ENCODE measurements around the gene STRA8. TPM values are rescaled to one million over a fixed set of nuclear protein-coding genes. Genes with fewer than 3 reads are reported as not detected.

The STRA8 gene
- total RNA-seq, 1 donor from 2014 or later, result not detected

- no peaks in the 10 kb centered on the region for H3K9me3 ChIP-seq
- H3K4me1 ChIP-seq, result peaks cover 6% of the 10 kb centered on the region
- TF ChIP-seq POLR2A (IDR thresholded peaks at IDR 0.05), result no peak
- peak in 1 of 2 donors; percentile 74 for TF ChIP-seq POLR2AphosphoS5 (IDR thresholded peaks at IDR 0.05; ENCODE audit: insufficient read depth in 1 of 2, low read depth in 1 of 2)
- peak; percentile 94 to 99 (median 98) for TF ChIP-seq CTCF (IDR thresholded peaks at IDR 0.05)
- no peak overlapping the region for H3K4me3 ChIP-seq
- no peaks in the 10 kb centered on the region for H3K36me3 ChIP-seq
- intact Hi-C loops (cut with DNase I), result loop anchor here (5.0 kb wide), 1 partner anchor 281 kb away; no protein-coding TSS in a partner anchor
- H3K27me3 ChIP-seq, result no peaks in the 10 kb centered on the region
- DNase-seq (ENCODE audit: extremely low spot score in 2 of 2), result no peak
- H3K27ac ChIP-seq, result peak overlapping the region; percentile 48
Observed at GRCh38 chr7:135281363-135281949, 47.8 kb downstream of the STRA8 start.

- TF ChIP-seq POLR2AphosphoS5 (IDR thresholded peaks at IDR 0.05; ENCODE audit: insufficient read depth in 1 of 2, low read depth in 1 of 2) (no peak), POLR2A (IDR thresholded peaks at IDR 0.05) (no peak)
- Histone ChIP-seq H3K36me3 (no peaks in the 10 kb centered on the region), H3K9me3 (no peaks in the 10 kb centered on the region), H3K4me3 (no peak overlapping the region), H3K4me1 (peaks cover 6% of the 10 kb centered on the region), H3K27me3 (no peaks in the 10 kb centered on the region), H3K27ac (peak overlapping the region; percentile 48)
- DNase-seq (ENCODE audit: extremely low spot score in 2 of 2), result peak in 1 of 2 donors; percentile 52
- intact Hi-C loops (cut with DNase I), result loop anchor here (5.0 kb wide), 1 partner anchor 280 kb away; no protein-coding TSS in a partner anchor
Observed at GRCh38 chr7:135282561-135283254, 49.1 kb downstream of the STRA8 start.

- Histone ChIP-seq H3K4me1 (peaks cover 6% of the 10 kb centered on the region), H3K4me3 (no peak overlapping the region), H3K27ac (no peak overlapping the region), H3K27me3 (no peaks in the 10 kb centered on the region), H3K9me3 (no peaks in the 10 kb centered on the region), H3K36me3 (no peaks in the 10 kb centered on the region)
- peak in 1 of 2 donors; percentile 85 for DNase-seq (ENCODE audit: extremely low spot score in 2 of 2)
- TF ChIP-seq POLR2AphosphoS5 (IDR thresholded peaks at IDR 0.05; ENCODE audit: insufficient read depth in 1 of 2, low read depth in 1 of 2), result no peak
- no peak for TF ChIP-seq CTCF (IDR thresholded peaks at IDR 0.05)
- TF ChIP-seq POLR2A (IDR thresholded peaks at IDR 0.05), result no peak
- intact Hi-C loops (cut with DNase I), result loop anchor here (5.0 kb wide), 1 partner anchor 278 kb away; no protein-coding TSS in a partner anchor
Observed at GRCh38 chr7:135283959-135284638, 50.5 kb downstream of the STRA8 start.

- no peak for TF ChIP-seq CTCF (IDR thresholded peaks at IDR 0.05)
- TF ChIP-seq POLR2AphosphoS5 (IDR thresholded peaks at IDR 0.05; ENCODE audit: insufficient read depth in 1 of 2, low read depth in 1 of 2), result no peak
- no peak for TF ChIP-seq POLR2A (IDR thresholded peaks at IDR 0.05)
- Histone ChIP-seq H3K4me3 (no peak overlapping the region), H3K36me3 (no peaks in the 10 kb centered on the region), H3K27ac (no peak overlapping the region), H3K4me1 (peaks cover 6% of the 10 kb centered on the region), H3K27me3 (no peaks in the 10 kb centered on the region), H3K9me3 (no peaks in the 10 kb centered on the region)
- DNase-seq (ENCODE audit: extremely low spot score in 2 of 2), result no peak
- intact Hi-C loops (cut with DNase I), result no loop called here
Observed at GRCh38 chr7:135285547-135286233, 52.1 kb downstream of the STRA8 start.

GRCh38 chr7:135286876-135287275, 53.2 kb downstream of the STRA8 start:
- no peak for DNase-seq (ENCODE audit: extremely low spot score in 2 of 2)
- intact Hi-C loops (cut with DNase I), result no loop called here
- no peaks in the 10 kb centered on the region for H3K36me3 ChIP-seq

More at GRCh38 chr7:135286876-135287275, 53.2 kb downstream of the STRA8 start:
- no peaks in the 10 kb centered on the region for H3K27me3 ChIP-seq
- peaks cover 3% of the 10 kb centered on the region for H3K4me1 ChIP-seq
- H3K27ac ChIP-seq, result no peak overlapping the region
- H3K9me3 ChIP-seq, result no peaks in the 10 kb centered on the region
- TF ChIP-seq POLR2A (IDR thresholded peaks at IDR 0.05), result no peak
- no peak for TF ChIP-seq POLR2AphosphoS5 (IDR thresholded peaks at IDR 0.05; ENCODE audit: insufficient read depth in 1 of 2, low read depth in 1 of 2)
- no peak for TF ChIP-seq CTCF (IDR thresholded peaks at IDR 0.05)
- no peak overlapping the region for H3K4me3 ChIP-seq

All from vagina (tissue), 2 donors.